Measurements from ENCODE around the gene ADCYAP1.
A peak's percentile ranks its signal among the peaks of the same experiment; 100 is the strongest.

Gene ADCYAP1

GRCh38 chr18:944440-944839 is 39.8 kb downstream of the ADCYAP1 start:
- no peaks in the 10 kb centered on the region for H3K27me3 ChIP-seq (ENCODE audit: insufficient read depth, poor library complexity, severe bottlenecking)
- no peak overlapping the region for H3K4me3 ChIP-seq (ENCODE audit: severe bottlenecking)
- no peak overlapping the region for H3K27ac ChIP-seq (ENCODE audit: poor library complexity, severe bottlenecking)
- ATAC-seq (ENCODE audit: low read depth): peak; percentile 84
- no peak for DNase-seq (ENCODE audit: low spot score)
- TF ChIP-seq CTCF (IDR thresholded peaks at IDR 0.05; ENCODE audit: poor library complexity, severe bottlenecking): no peak
- H3K9me3 ChIP-seq (ENCODE audit: severe bottlenecking): no peaks in the 10 kb centered on the region
- peaks cover 1% of the 10 kb centered on the region for H3K4me1 ChIP-seq (ENCODE audit: insufficient read depth, poor library complexity, severe bottlenecking)
- H3K36me3 ChIP-seq (ENCODE audit: low read depth): no peaks in the 10 kb centered on the region

GRCh38 chr18:949724-950631 is 45.3 kb downstream of the ADCYAP1 start:
- TF ChIP-seq CTCF (IDR thresholded peaks at IDR 0.05; ENCODE audit: poor library complexity, severe bottlenecking): no peak
- Histone ChIP-seq H3K9me3 (ENCODE audit: severe bottlenecking) (no peaks in the 10 kb centered on the region), H3K27me3 (ENCODE audit: insufficient read depth, poor library complexity, severe bottlenecking) (no peaks in the 10 kb centered on the region), H3K36me3 (ENCODE audit: low read depth) (no peaks in the 10 kb centered on the region), H3K4me1 (ENCODE audit: insufficient read depth, poor library complexity, severe bottlenecking) (peaks cover 9% of the 10 kb centered on the region), H3K4me3 (ENCODE audit: severe bottlenecking) (no peak overlapping the region), H3K27ac (ENCODE audit: poor library complexity, severe bottlenecking) (no peak overlapping the region)
- DNase-seq (ENCODE audit: low spot score) (no peak), ATAC-seq (ENCODE audit: low read depth) (no peak)

- DNase-seq (ENCODE audit: low spot score) (no peak), ATAC-seq (ENCODE audit: low read depth) (peak; percentile 78)
- H3K27ac ChIP-seq (ENCODE audit: poor library complexity, severe bottlenecking): no peak overlapping the region
- TF ChIP-seq CTCF (IDR thresholded peaks at IDR 0.05; ENCODE audit: poor library complexity, severe bottlenecking): no peak
- no peaks in the 10 kb centered on the region for H3K27me3 ChIP-seq (ENCODE audit: insufficient read depth, poor library complexity, severe bottlenecking)
- H3K9me3 ChIP-seq (ENCODE audit: severe bottlenecking): no peaks in the 10 kb centered on the region
- H3K4me1 ChIP-seq (ENCODE audit: insufficient read depth, poor library complexity, severe bottlenecking): peaks cover 9% of the 10 kb centered on the region
- H3K36me3 ChIP-seq (ENCODE audit: low read depth): no peaks in the 10 kb centered on the region
- no peak overlapping the region for H3K4me3 ChIP-seq (ENCODE audit: severe bottlenecking)
Observed at GRCh38 chr18:950882-951495, 46.3 kb downstream of the ADCYAP1 start.

GRCh38 chr18:955384-956066 is 50.9 kb downstream of the ADCYAP1 start:
- DNase-seq (ENCODE audit: low spot score) (no peak), ATAC-seq (ENCODE audit: low read depth) (no peak)
- H3K36me3 ChIP-seq (ENCODE audit: low read depth): no peaks in the 10 kb centered on the region
- no peak for TF ChIP-seq CTCF (IDR thresholded peaks at IDR 0.05; ENCODE audit: poor library complexity, severe bottlenecking)
- H3K9me3 ChIP-seq (ENCODE audit: severe bottlenecking): no peaks in the 10 kb centered on the region
- no peaks in the 10 kb centered on the region for H3K27me3 ChIP-seq (ENCODE audit: insufficient read depth, poor library complexity, severe bottlenecking)
- peaks cover 9% of the 10 kb centered on the region for H3K4me1 ChIP-seq (ENCODE audit: insufficient read depth, poor library complexity, severe bottlenecking)
- no peak overlapping the region for H3K4me3 ChIP-seq (ENCODE audit: severe bottlenecking)
- H3K27ac ChIP-seq (ENCODE audit: poor library complexity, severe bottlenecking): no peak overlapping the region

Data from RWPE2 (cell line).